Testis (tissue), 3 donors: ENCODE measurements around the gene CORO7. TPM values are rescaled to one million over a fixed set of nuclear protein-coding genes. Genes with fewer than 3 reads are reported as not detected.

Experiments used
- DNase-seq: peaks from one replicate; pipeline ENCODE4 v3.0.0-alpha.2; 2019
- H3K27ac ChIP-seq, 2 donors: fragments of 200-600 bp; sonication (generic); one replicate each; pipeline ENCODE4 v1.5.1; 2019
- H3K27me3 ChIP-seq: fragments of 200-600 bp; sonication (generic); one replicate; pipeline ENCODE4 v1.5.1; 2019
- H3K36me3 ChIP-seq: fragments of 200-600 bp; sonication (generic); one replicate; pipeline ENCODE4 v1.5.1; 2017; ENCODE audit warnings: low read depth; ENCODE audit errors: missing control alignments
- H3K4me1 ChIP-seq: fragments of 200-600 bp; sonication (generic); one replicate; pipeline ENCODE4 v1.5.1; 2019
- H3K4me3 ChIP-seq, 2 donors: fragments of 200-600 bp; sonication (generic); one replicate each; pipeline ENCODE4 v1.5.1; 2017 to 2019
- H3K9me3 ChIP-seq: fragments of 200-600 bp; sonication (generic); one replicate; pipeline ENCODE4 v1.5.1; 2017
- CTCF ChIP-seq, 3 experiments: fragments of 450-650 bp in 2 of 3; fragments of 200-600 bp in 1 of 3; sonication (generic) in 1 of 3; IDR thresholded peaks; one replicate each; pipeline ENCODE4 v1.5.1; 2016 to 2019; ENCODE audit warnings: antibody characterized with exemption in 3 of 3, mild to moderate bottlenecking in 2 of 3, moderate library complexity in 1 of 3
- POLR2A ChIP-seq: fragments of 450-650 bp; IDR thresholded peaks from one replicate; pipeline ENCODE4 v1.6.1; 2017; ENCODE audit warnings: antibody characterized with exemption, mild to moderate bottlenecking, moderate library complexity
- WGBS, 2 donors: methylation state at CpG; one replicate each; pipeline ENCODE4 v1.1.5; 2018; 5-methylcytosine and 5-hydroxymethylcytosine counted together
- intact Hi-C: fragments of 100-400 bp; cut with DNase I; formaldehyde crosslinking; loops from one replicate; pipeline ENCODE4 v1.15.1; 2023; ENCODE audit warnings: low total_unique reads
- polyA plus RNA-seq: library from polyadenylated mRNA; stranded (reverse); fragments of 350-450 nt; fragmentation: Illumina TruSeq; extraction: RNeasy Lipid Tissue Mini Kit (QIAGEN cat#74804); gene quantifications from one replicate; pipeline ENCODE4 v1.2.3, GENCODE V29; 2014; ENCODE audit warnings: low read depth, low replicate concordance; ENCODE audit not compliant: insufficient read depth
- total RNA-seq, 2 donors: library from RNA; depleted of rRNA; stranded (reverse); fragments of >200 nt; gene quantifications; one replicate each; pipeline ENCODE4 v1.2.3, GENCODE V29; 2016

CORO7 gene
- total and polyA plus RNA-seq, 3 donors from 2014 or later = 71.5 to 147 (median 126) TPM

- no peaks in the 10 kb centered on the region for H3K36me3 ChIP-seq
- no peak overlapping the region for H3K27ac ChIP-seq
- no peak overlapping the region for H3K4me3 ChIP-seq
- DNase-seq = no peak
- no peaks in the 10 kb centered on the region for H3K27me3 ChIP-seq
- WGBS, 2 donors = 95% methylated on average over 18 to 19 of the region's 19 CpGs
- TF ChIP-seq POLR2A = no peak
- TF ChIP-seq CTCF (IDR thresholded peaks at IDR 0.05) = no peak
- no peaks in the 10 kb centered on the region for H3K9me3 ChIP-seq
- intact Hi-C loops = loop anchor here (5.0 kb wide), 1 partner anchor 44 kb away; no protein-coding TSS in a partner anchor
- no peaks in the 10 kb centered on the region for H3K4me1 ChIP-seq
These were observed 58.2 kb downstream of the CORO7 start for GRCh38 chr16:4358236-4358635.

GRCh38 chr16:4356820-4357219, 59.6 kb downstream of the CORO7 start:
- TF ChIP-seq POLR2A (no peak), CTCF (IDR thresholded peaks at IDR 0.05) (no peak)
- no peak overlapping the region for H3K27ac ChIP-seq
- intact Hi-C loops = loop anchor here (5.0 kb wide), 1 partner anchor 45 kb away; no protein-coding TSS in a partner anchor
- WGBS, 2 donors = 84 to 94% methylated on average over 7 of the region's 7 CpGs
- H3K9me3 ChIP-seq = no peaks in the 10 kb centered on the region
- no peak for DNase-seq
- H3K27me3 ChIP-seq = no peaks in the 10 kb centered on the region
- H3K4me1 ChIP-seq = no peaks in the 10 kb centered on the region
- H3K4me3 ChIP-seq = no peak overlapping the region
- no peaks in the 10 kb centered on the region for H3K36me3 ChIP-seq

- 89 to 99% methylated on average over 15 to 19 of the region's 20 CpGs for whole genome bisulfite sequencing, 2 donors
- no peaks in the 10 kb centered on the region for H3K36me3 ChIP-seq
- no peak for TF ChIP-seq POLR2A
- TF ChIP-seq CTCF (IDR thresholded peaks at IDR 0.05) = no peak
- no peak overlapping the region for H3K27ac ChIP-seq
- no peaks in the 10 kb centered on the region for H3K27me3 ChIP-seq
- no peak overlapping the region for H3K4me3 ChIP-seq
- DNase-seq = no peak
- intact Hi-C loops = loop anchor here (5.0 kb wide), 1 partner anchor 48 kb away; no protein-coding TSS in a partner anchor
- no peaks in the 10 kb centered on the region for H3K4me1 ChIP-seq
- H3K9me3 ChIP-seq = no peaks in the 10 kb centered on the region
These were observed 61.6 kb downstream of the CORO7 start for GRCh38 chr16:4354512-4355409.

GRCh38 chr16:4353675-4354074, 62.7 kb downstream of the CORO7 start:
- TF ChIP-seq CTCF (IDR thresholded peaks at IDR 0.05) = no peak
- TF ChIP-seq POLR2A = no peak
- intact Hi-C loops = no loop called here
- Histone ChIP-seq H3K36me3 (no peaks in the 10 kb centered on the region), H3K9me3 (no peaks in the 10 kb centered on the region), H3K27me3 (no peaks in the 10 kb centered on the region), H3K27ac (no peak overlapping the region), H3K4me3 (no peak overlapping the region), H3K4me1 (peaks cover 2% of the 10 kb centered on the region)
- WGBS, 2 donors = 95 to 97% methylated on average over 4 of the region's 4 CpGs
- no peak for DNase-seq
